Pons (tissue), 1 donor: ENCODE results near the gene ARMC3.
"Not testable (repeated sequence)": the region's sequence is repeated elsewhere in the genome, so short reads cannot be mapped to it uniquely, and the experiment has no call there.

Experiments
- DNase-seq: peaks from one replicate; pipeline ENCODE4 v3.0.0-alpha.2; 2016; ENCODE audit warnings: low spot score

ARMC3 gene

GRCh38 chr10:23051855-23052331 lies 124.0 kb downstream of the ARMC3 start:
- no peak for DNase-seq

- no peak for DNase-seq
Observed at GRCh38 chr10:23053036-23053435, 125.2 kb downstream of the ARMC3 start.

GRCh38 chr10:23055424-23056185 lies 127.8 kb downstream of the ARMC3 start:
- no peak for DNase-seq

GRCh38 chr10:23056186-23056579 lies 128.3 kb downstream of the ARMC3 start:
- no peak for DNase-seq

GRCh38 chr10:23058366-23058765 lies 130.5 kb downstream of the ARMC3 start:
- DNase-seq = no peak

- no peak for DNase-seq
Observed at GRCh38 chr10:23060918-23061317, 133.1 kb downstream of the ARMC3 start.

- no peak for DNase-seq
Observed at GRCh38 chr10:23063045-23063972, 135.5 kb downstream of the ARMC3 start.

GRCh38 chr10:23063973-23064812 lies 136.3 kb downstream of the ARMC3 start:
- no peak for DNase-seq

- not testable (repeated sequence) for DNase-seq
Observed at GRCh38 chr10:23064813-23065114, 136.9 kb downstream of the ARMC3 start.

- DNase-seq = peak; percentile 95
Observed at GRCh38 chr10:23065181-23065948, 137.5 kb downstream of the ARMC3 start.

- DNase-seq = no peak
Observed at GRCh38 chr10:23067337-23067736, 139.5 kb downstream of the ARMC3 start.

GRCh38 chr10:23067939-23068775 lies 140.3 kb downstream of the ARMC3 start:
- peak; percentile 86 for DNase-seq

- DNase-seq = no peak
Observed at GRCh38 chr10:23069019-23069815, 141.4 kb downstream of the ARMC3 start.

- not testable (repeated sequence) for DNase-seq
Observed at GRCh38 chr10:23070092-23070912, 142.4 kb downstream of the ARMC3 start.

- DNase-seq = no peak
Observed at GRCh38 chr10:23070913-23071218, 143.0 kb downstream of the ARMC3 start.

- peak; percentile 14 for DNase-seq
Observed at GRCh38 chr10:23072593-23072992, 144.7 kb downstream of the ARMC3 start.

- DNase-seq = no peak
Observed at GRCh38 chr10:23073527-23073926, 145.7 kb downstream of the ARMC3 start.

GRCh38 chr10:23075672-23076071 lies 147.8 kb downstream of the ARMC3 start:
- DNase-seq = no peak

- DNase-seq = no peak
Observed at GRCh38 chr10:23078114-23078513, 150.3 kb downstream of the ARMC3 start.
